Right lobe of liver (tissue), 6 donors: ENCODE measurements around the gene SMARCD2. TPM values are rescaled to one million over a fixed set of nuclear protein-coding genes. Genes with fewer than 3 reads are reported as not detected.

Experiments used
- ATAC-seq, 4 donors: fragments of 200-7000 bp; cut with Tn5 transposase; one replicate each; pipeline ENCODE4 v1.9.1; 2020; ENCODE audit warnings: mild to moderate bottlenecking in 4 of 4, moderate library complexity in 4 of 4
- DNase-seq, 3 donors: peaks; one replicate each; pipeline ENCODE4 v3.0.0-alpha.2; 2020
- H3K27ac ChIP-seq, 3 donors: fragments of 200-600 bp; one replicate each; pipeline ENCODE4 v1.8.0; 2022
- H3K27me3 ChIP-seq, 2 donors: fragments of 200-600 bp; one replicate each; pipeline ENCODE4 v1.8.0; 2022
- H3K36me3 ChIP-seq, 4 donors: fragments of 200-600 bp; sonication (generic) in 1 of 4; one replicate each; pipeline versions ENCODE4 v1.5.1 to v1.8.0; 2017 to 2022; ENCODE audit warnings: control low read depth in 1 of 4
- H3K4me1 ChIP-seq, 4 donors: fragments of 200-600 bp; sonication (generic) in 1 of 4; one replicate each; pipeline versions ENCODE4 v1.5.1 to v1.8.0; 2017 to 2022; ENCODE audit warnings: control low read depth in 1 of 4
- H3K4me3 ChIP-seq, 3 donors: fragments of 200-600 bp; one replicate each; pipeline ENCODE4 v1.8.0; 2022
- H3K9me3 ChIP-seq, 4 donors: fragments of 200-600 bp; sonication (generic) in 1 of 4; one replicate each; pipeline versions ENCODE4 v1.5.1 to v1.8.0; 2017 to 2022; ENCODE audit warnings: control low read depth in 1 of 4
- POLR2A ChIP-seq: fragments of 450-650 bp; IDR thresholded peaks from one replicate; pipeline ENCODE4 v1.6.1; 2017; ENCODE audit warnings: antibody characterized with exemption, mild to moderate bottlenecking
- WGBS: methylation state at CpG from one replicate; pipeline ENCODE4 v1.1.6; 2018; ENCODE audit warnings: low coverage, low lambda C conversion rate; ENCODE audit not compliant: insufficient coverage; ENCODE audit errors: missing lambda C conversion rate; 5-methylcytosine and 5-hydroxymethylcytosine counted together
- intact Hi-C, 2 donors: fragments of 100-400 bp; cut with DNase I; formaldehyde crosslinking; loops; one replicate each; pipeline versions ENCODE4 v1.11.2 to v1.14.1; 2022
- total RNA-seq, 6 experiments: library from RNA; depleted of rRNA in 2 of 6; stranded (reverse); fragments of >200 nt in 2 of 6; fragmentation: NEBNext Ultra II Directional in 3 of 6; extraction: Animal tissue kit (Norgen Biotek cat#: 25700) in 3 of 6; gene quantifications; one replicate each; pipeline versions ENCODE4 v1.1.0 to v1.2.4, GENCODE V29; 2016 to 2023
- TF ChIP-seq, protein P1 (sequence below), 4 donors: fragments of 200-600 bp in 3 of 4; fragments of 450-650 bp in 1 of 4; IDR thresholded peaks; one replicate each; pipeline versions ENCODE4 v1.5.1 to v1.8.0; 2016 to 2022; ENCODE audit warnings: antibody characterized with exemption in 4 of 4, mild to moderate bottlenecking in 2 of 4
- donor health status: DM: no; HTN: yes; CAD: no.
- donor health status: DM: no; HTN: no; CAD: no.
- donor health status: DM: no; HTN: no; CAD: no.
- donor health status: DM: no; HTN: yes; CAD: no.
- donor health status: DM: no; HTN: yes; CAD: no.

SMARCD2 gene
- total RNA-seq, 6 experiments from 2014 or later: 23.8 to 94.5 (median 59.5) TPM

GRCh38 chr17:63830904-63831491 lies 11.5 kb downstream of the SMARCD2 start:
- no peak for TF ChIP-seq POLR2A
- TF ChIP-seq, protein P1, sequence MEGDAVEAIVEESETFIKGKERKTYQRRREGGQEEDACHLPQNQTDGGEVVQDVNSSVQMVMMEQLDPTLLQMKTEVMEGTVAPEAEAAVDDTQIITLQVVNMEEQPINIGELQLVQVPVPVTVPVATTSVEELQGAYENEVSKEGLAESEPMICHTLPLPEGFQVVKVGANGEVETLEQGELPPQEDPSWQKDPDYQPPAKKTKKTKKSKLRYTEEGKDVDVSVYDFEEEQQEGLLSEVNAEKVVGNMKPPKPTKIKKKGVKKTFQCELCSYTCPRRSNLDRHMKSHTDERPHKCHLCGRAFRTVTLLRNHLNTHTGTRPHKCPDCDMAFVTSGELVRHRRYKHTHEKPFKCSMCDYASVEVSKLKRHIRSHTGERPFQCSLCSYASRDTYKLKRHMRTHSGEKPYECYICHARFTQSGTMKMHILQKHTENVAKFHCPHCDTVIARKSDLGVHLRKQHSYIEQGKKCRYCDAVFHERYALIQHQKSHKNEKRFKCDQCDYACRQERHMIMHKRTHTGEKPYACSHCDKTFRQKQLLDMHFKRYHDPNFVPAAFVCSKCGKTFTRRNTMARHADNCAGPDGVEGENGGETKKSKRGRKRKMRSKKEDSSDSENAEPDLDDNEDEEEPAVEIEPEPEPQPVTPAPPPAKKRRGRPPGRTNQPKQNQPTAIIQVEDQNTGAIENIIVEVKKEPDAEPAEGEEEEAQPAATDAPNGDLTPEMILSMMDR (IDR thresholded peaks at IDR 0.05): no peak
- Histone ChIP-seq H3K4me1 (peaks cover 0 to 19% (median 5%) of the 10 kb centered on the region in 4 donors), H3K4me3 (no peak overlapping the region), H3K9me3 (no peaks in the 10 kb centered on the region), H3K36me3 (peaks cover 6 to 67% (median 36%) of the 10 kb centered on the region in 4 donors), H3K27ac (no peak overlapping the region), H3K27me3 (no peaks in the 10 kb centered on the region)
- no peak for ATAC-seq
- intact Hi-C loops: no loop called here
- no peak for DNase-seq
- 92% methylated on average over 2 of the region's 15 CpGs for WGBS

DNA sequence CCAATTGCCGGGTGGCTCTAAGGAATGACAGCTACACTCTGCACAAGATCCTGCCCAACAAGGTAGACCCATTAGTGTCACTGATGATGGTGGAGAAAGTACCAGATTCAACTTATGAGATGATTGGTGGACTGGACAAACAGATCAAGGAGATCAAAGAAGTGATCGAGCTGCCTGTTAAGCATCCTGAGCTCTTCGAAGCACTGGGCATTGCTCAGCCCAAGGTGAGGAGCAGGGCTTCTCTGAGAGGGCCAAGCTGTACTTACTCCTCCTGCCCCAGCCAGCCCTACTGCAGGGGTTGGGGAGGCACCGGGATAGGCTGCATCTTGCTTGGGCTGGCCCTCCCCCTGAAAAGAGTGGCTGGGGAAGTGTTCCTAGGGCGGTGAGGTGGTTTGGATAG lies 12.2 kb downstream of the SMARCD2 start:
- ATAC-seq (no peak), DNase-seq (no peak)
- Histone ChIP-seq H3K27me3 (no peaks in the 10 kb centered on the region), H3K9me3 (no peaks in the 10 kb centered on the region), H3K36me3 (peaks cover 6 to 66% (median 34%) of the 10 kb centered on the region in 4 donors), H3K4me3 (no peak overlapping the region), H3K27ac (no peak overlapping the region), H3K4me1 (peaks cover 0 to 24% (median 5%) of the 10 kb centered on the region in 4 donors)
- no peak for TF ChIP-seq POLR2A
- TF ChIP-seq, protein P1 (IDR thresholded peaks at IDR 0.05): no peak
- intact Hi-C loops: no loop called here
- WGBS: 89% methylated on average over 3 of the region's 5 CpGs

GRCh38 chr17:63828936-63829335 lies 13.5 kb downstream of the SMARCD2 start:
- Histone ChIP-seq H3K4me1 (peaks cover 0 to 24% (median 5%) of the 10 kb centered on the region in 4 donors), H3K4me3 (no peak overlapping the region), H3K36me3 (peaks cover 6 to 67% (median 36%) of the 10 kb centered on the region in 4 donors), H3K27me3 (no peaks in the 10 kb centered on the region), H3K9me3 (no peaks in the 10 kb centered on the region), H3K27ac (no peak overlapping the region)
- TF ChIP-seq POLR2A: no peak
- ATAC-seq: no peak
- WGBS: 89% methylated on average over 3 of the region's 3 CpGs
- intact Hi-C loops: no loop called here
- DNase-seq: no peak

DNA sequence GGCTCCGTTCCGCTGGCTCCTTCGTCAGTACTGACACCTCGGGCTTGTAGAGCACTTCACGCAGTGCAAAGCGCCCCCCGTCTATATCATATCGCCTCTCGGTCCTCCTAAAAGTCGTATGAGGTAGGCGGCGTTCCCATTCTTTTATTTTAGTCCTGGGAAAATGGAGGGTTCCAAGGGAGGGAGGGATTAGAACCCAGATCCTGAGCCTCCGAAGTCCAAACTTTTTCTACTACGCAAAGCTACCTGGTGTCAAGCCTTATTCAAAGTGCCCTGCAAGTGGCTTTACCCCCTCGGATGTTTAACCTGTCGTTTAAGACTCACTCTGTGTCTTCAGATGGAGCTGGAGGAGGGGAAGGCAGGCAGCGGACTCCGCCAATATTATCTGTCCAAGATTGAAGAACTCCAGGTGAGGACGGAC lies 14.7 kb downstream of the SMARCD2 start:
- Histone ChIP-seq H3K4me3 (peak overlapping the region; percentile 82 to 98 (median 95)), H3K4me1 (peaks cover 0 to 24% (median 5%) of the 10 kb centered on the region in 4 donors), H3K27me3 (no peaks in the 10 kb centered on the region), H3K9me3 (no peaks in the 10 kb centered on the region), H3K36me3 (peaks cover 6 to 65% (median 30%) of the 10 kb centered on the region in 4 donors), H3K27ac (peak overlapping the region; percentile 89 to 96 (median 92))
- 0% methylated on average over 15 of the region's 19 CpGs for WGBS
- intact Hi-C loops: no loop called here
- TF ChIP-seq, protein P1 (IDR thresholded peaks at IDR 0.05): no peak
- TF ChIP-seq POLR2A: no peak
- DNase-seq (no peak), ATAC-seq (no peak)

- peaks cover 0 to 24% (median 5%) of the 10 kb centered on the region in 4 donors for H3K4me1 ChIP-seq
- intact Hi-C loops: no loop called here
- WGBS: 0% methylated on average over 36 of the region's 58 CpGs
These were observed 15.3 kb downstream of the SMARCD2 start, which contains the start of the genes FTSJ3 and PSMC5 for GRCh38 chr17:63827002-63827800. Gene FTSJ3 (minus strand): TSS chr17:63827663. CDS start chr17:63826902, 761 bp downstream. Gene PSMC5 (plus strand): TSS chr17:63827431. CDS start chr17:63827491, 60 bp downstream.

More at GRCh38 chr17:63827002-63827800, 15.3 kb downstream of the SMARCD2 start, which contains the start of the genes FTSJ3 and PSMC5:
- DNase-seq: peak; percentile 95 to 97 (median 97)
- peak; percentile 66 for TF ChIP-seq POLR2A
- TF ChIP-seq, protein P1 (IDR thresholded peaks at IDR 0.05): peak in 3 of 4 donors; percentile 37 to 54 (median 42)
- Histone ChIP-seq H3K27ac (peak within 1 kb of the TSS; percentile 89 to 96 (median 92)), H3K4me3 (peak within 1 kb of the TSS; percentile 82 to 98 (median 95)), H3K27me3 (no peaks in the 10 kb centered on the region), H3K9me3 (no peaks in the 10 kb centered on the region), H3K36me3 (peaks cover 6 to 65% (median 29%) of the 10 kb centered on the region in 4 donors)
- peak; percentile 91 to 95 (median 94) for ATAC-seq
